A375 (cell line): ENCODE results near the gene TMEM185A. TPM values are rescaled to one million over a fixed set of nuclear protein-coding genes. Genes with fewer than 3 reads are reported as not detected.

Experiments
- total RNA-seq: library from RNA; depleted of rRNA; stranded (reverse); fragments of >200 nt; shearing (Covaris generic); gene quantifications from 2 replicates; pipeline ENCODE4 v1.2.3, GENCODE V29; 2014; rRNA removed

TMEM185A gene
- 6.5 and 8.3 TPM in 2 replicates for total RNA-seq

DNA sequence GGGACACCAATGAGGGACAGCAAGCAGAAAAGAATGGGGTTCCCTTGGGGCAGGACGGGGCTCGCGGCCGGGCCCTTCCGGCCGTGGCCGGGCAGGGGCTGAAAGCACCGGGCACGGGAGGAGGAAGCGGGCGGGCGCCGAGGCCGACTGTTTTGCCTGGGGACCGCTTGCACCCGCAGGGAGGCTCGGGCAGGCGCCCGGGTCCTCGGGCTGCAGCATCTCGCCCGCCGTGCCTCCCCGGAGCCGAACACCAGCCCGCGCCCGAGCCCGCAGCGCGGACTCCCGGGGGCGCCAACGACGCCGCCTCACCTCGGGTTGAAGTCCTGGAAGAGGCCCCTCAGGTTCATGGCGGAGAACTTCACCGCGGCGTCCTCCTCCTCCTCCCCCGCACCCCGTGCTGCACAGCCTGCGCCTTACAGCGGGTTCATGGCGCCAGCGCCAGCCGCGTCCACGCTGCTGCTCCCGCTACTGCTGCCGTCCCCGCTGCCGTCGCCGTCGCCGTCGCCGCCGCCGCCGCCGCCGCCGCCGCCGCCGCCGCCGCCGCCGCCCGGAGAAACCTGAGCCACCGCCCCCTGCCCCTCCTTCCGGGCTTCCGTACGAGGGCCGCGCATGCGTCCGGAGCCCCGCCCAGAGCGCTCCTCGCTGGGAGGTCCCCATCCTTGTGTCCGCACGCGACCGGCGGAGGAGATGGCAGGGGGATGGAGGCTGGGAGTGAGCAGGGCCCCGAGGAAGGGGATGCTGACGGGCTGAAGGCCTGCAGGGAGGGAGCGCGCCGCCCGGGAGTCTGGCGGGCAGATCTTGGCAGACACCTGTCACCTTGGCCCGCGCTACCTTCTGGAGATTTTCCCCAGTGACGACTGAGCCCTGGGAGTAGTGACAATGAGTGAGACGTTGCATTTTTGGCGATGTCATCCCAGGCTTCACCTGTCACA lies at the start of gene TMEM185A:
TMEM185A (minus strand) TSS at position 559 of the 932 bp plus-strand sequence; CDS start at position 347, 212 bp downstream.

DNA sequence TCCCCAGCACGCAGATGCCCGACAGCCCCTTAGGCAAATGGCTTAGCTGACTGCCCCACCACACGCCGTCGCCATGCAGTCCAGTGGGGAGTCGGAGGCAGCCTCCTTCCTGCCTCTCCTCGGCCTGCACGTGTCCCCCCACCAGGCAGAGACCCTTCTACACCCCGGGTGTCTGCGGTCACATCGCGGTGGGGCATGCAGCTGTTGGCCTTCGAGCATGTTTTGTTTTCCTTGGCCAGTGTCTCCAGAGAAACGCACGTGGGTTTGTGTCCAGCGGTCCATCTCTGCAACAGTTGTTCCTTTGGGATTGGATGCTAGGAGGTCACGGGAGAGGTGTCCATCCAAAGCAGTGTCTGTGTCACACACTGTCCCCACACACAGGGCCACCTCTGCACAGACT lies 36.4 kb downstream of the TMEM185A start, which contains the start of gene HSFX2:
HSFX2 (minus strand) TSS at position 101 of the 400 bp plus-strand sequence. CDS start 614 bp downstream, outside the sequence.

DNA sequence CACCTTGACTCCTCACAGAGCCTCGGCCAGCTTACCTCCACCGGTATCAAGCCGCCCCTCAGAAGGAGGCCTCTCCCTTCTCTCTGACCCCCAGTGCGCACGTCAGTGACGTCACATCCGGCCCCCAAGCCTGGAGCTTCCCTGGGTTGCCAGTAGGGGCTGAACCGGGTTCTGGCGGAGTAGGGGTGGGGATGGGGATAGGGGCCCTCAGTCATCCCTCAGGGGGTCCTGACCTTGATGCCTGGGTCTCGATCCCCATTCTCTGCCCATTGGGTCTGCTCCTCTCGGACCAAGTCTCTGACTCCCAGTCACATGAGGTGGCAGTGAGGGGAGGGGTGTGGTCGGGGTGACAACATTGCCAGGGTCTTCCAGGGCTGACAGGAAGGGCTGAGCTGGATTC lies 44.2 kb downstream of the TMEM185A start, which contains the start of gene MAGEA9B:
MAGEA9B (minus strand) TSS at position 101 of the 400 bp plus-strand sequence. CDS start 4,280 bp downstream, outside the sequence.

DNA sequence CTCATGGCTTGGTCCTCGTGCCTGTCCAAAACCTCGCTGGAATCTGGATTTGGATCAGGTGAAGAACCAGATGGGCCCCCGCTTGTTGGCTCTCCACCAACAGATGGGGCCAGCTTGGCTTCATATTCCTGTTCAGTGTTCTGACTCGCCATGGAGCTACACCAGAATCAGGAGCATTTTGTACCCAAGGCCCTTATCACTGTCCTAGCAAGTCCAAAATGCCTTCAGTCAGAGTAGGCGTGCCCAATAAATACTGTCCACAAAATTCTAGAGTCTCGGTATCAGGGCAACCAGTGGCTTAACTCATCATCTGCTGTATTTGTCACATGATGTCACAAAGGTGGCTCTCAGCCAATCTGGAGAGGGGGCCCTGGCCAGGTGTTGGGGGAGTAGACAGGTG lies 81.9 kb downstream of the TMEM185A start, which contains the start of gene HSFX3:
HSFX3 (minus strand) TSS at position 224 of the 400 bp plus-strand sequence; CDS start at position 152, 72 bp downstream.

Other genes starting within 250 kb of the TMEM185A start
- 20.6 and 23.0 TPM in 2 replicates for gene IDS, start 126.5 kb downstream of the TMEM185A start, total RNA-seq
- 11.5 and 17.2 TPM in 2 replicates for gene EOLA1, start 90.8 kb downstream of the TMEM185A start, total RNA-seq
- not detected in 2 replicates for gene HSFX3, start 81.9 kb downstream of the TMEM185A start, total RNA-seq
- gene MAGEA9B, start 44.3 kb downstream of the TMEM185A start, total RNA-seq: not detected in 2 replicates
- gene HSFX2, start 36.5 kb downstream of the TMEM185A start, total RNA-seq: not detected in 2 replicates
- gene MAGEA11, start 80.3 kb upstream of the TMEM185A start, total RNA-seq: 34.9 and 38.3 TPM in 2 replicates
- 0.11 and 0.29 TPM in 2 replicates for gene HSFX1, start 142.3 kb upstream of the TMEM185A start, total RNA-seq
- gene MAGEA9, start 150.1 kb upstream of the TMEM185A start, total RNA-seq: not detected in 2 replicates
- gene MAGEA8, start 249.4 kb upstream of the TMEM185A start, total RNA-seq: not detected in 2 replicates